GM19328 (cell line): ENCODE data around the gene CTSZ.
"Not testable (repeated sequence)": the region's sequence is repeated elsewhere in the genome, so short reads cannot be mapped to it uniquely, and the experiment has no call there.

Experiments used
- ATAC-seq: cut with Tn5 transposase; IDR thresholded peaks from one replicate; pipeline ENCODE4 v1.9.1; 2021; ENCODE audit warnings: mild to moderate bottlenecking, moderate library complexity; ENCODE audit not compliant: unreplicated experiment

Gene CTSZ

DNA sequence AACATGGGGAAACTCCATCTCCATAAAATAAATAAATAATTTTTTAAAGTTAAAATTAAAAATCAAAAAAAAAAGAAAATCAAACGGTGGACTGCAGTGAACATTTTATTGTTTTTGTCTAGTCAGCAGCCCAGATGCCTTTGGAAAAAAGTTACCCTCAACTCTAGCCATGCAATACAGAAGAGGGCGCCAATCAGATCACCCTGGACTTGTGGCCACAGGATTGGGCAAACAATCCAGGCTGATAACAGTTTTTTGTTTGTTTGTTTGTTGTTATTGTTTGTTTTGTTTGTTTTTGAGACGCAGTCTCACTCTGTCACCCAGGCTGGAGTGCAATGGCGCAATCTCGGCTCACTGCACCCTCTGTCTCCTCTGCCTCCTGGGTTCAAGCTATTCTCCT lies 56.5 kb downstream of the CTSZ start:
- no peak for ATAC-seq

DNA sequence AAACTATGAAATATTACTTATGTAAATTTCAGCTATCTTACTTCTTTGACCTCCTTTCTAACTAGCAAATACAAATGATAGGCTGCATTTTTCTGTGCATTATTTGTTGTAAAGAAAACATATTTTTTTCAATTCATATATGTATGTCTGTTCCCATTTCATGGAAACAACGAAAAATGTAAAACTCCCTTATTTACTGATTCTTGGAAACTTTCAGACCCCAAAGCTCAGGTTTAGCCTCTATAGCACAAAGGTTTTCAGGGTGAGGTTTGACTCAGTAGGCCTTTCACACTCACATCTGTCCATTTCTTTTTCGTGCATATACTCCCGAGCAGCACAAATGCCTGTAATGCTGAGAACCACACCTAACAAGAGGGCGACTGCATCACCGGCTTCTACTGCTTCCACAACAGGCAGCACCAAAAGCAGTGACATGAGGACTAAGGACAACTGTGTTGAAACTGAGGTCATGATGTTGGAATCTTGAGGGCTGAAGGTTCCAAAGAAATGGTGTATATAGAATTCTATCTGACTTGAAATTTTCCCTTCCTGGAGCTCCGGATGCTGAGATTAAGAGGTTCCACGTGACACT lies 59.2 kb downstream of the CTSZ start:
- ATAC-seq: not testable (repeated sequence)

GRCh38 chr20:58945965-58946631 lies 61.0 kb downstream of the CTSZ start:
- no peak for ATAC-seq
